ENCODE results near the gene ZCCHC8. TPM values are rescaled to one million over a fixed set of nuclear protein-coding genes. Genes with fewer than 3 reads are reported as not detected.

ZCCHC8 gene
- total and polyA plus RNA-seq, 2 of the 8 experiments (the other 6 are each of a cell fraction or from before 2014, with no cell fraction given), result 13.8 to 28.9 TPM

GRCh38 chr12:122500685-122501488, at the start of gene ZCCHC8 (continued):
- peak; percentile 93 for TF ChIP-seq TBP (IDR thresholded peaks at IDR 0.05; ENCODE audit: low read depth, low read length)
- peak; percentile 54 for TF ChIP-seq NANOG (IDR thresholded peaks at IDR 0.05; ENCODE audit: insufficient read depth, low read depth, low read length, poor library complexity, severe bottlenecking)
- peak; percentile 56; the same call in 1 of the 2 replicates for TF ChIP-seq SP4 (IDR thresholded peaks at IDR 0.05; ENCODE audit: low read length)
- no peak for TF ChIP-seq SRF (IDR thresholded peaks at IDR 0.05; ENCODE audit: low read depth, low read length)
- TF ChIP-seq ASH2L (IDR thresholded peaks at IDR 0.05; ENCODE audit: low read length), result peak; percentile 18

Measured in H1 (cell line).